ENCODE data around the gene GPRIN3. TPM values are rescaled to one million over a fixed set of nuclear protein-coding genes. Genes with fewer than 3 reads are reported as not detected.

Gene GPRIN3
- total and polyA plus RNA-seq, 2 of the 13 experiments (the other 11 are each of a cell fraction or from before 2014, with no cell fraction given) = not detected

DNA sequence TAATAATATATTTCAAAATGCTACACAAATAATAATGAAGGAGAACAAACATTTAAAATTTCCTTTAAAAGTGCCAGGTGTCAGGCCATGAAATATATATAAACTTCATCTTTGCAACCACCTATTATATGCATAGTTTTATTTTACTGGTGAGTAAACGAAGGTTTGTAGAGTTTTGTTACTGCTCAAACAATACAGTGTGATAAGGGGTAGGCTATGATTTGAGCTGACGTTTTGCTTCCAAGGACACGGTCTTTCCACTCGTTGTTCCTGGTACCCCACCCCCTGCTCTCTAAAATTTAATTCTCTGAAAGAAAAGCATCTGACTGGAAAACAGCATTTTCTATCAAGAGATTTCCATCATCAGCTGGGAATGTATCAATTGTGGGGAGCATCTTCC is 27.2 kb upstream of the GPRIN3 start (continued):
- TF ChIP-seq, protein P1, sequence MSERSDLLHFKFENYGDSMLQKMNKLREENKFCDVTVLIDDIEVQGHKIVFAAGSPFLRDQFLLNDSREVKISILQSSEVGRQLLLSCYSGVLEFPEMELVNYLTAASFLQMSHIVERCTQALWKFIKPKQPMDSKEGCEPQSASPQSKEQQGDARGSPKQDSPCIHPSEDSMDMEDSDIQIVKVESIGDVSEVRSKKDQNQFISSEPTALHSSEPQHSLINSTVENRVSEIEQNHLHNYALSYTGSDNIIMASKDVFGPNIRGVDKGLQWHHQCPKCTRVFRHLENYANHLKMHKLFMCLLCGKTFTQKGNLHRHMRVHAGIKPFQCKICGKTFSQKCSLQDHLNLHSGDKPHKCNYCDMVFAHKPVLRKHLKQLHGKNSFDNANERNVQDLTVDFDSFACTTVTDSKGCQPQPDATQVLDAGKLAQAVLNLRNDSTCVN (CRISPR knock-in tag; IDR thresholded peaks at IDR 0.05; ENCODE audit: borderline replicate concordance) = no peak
- TF ChIP-seq, protein P2, sequence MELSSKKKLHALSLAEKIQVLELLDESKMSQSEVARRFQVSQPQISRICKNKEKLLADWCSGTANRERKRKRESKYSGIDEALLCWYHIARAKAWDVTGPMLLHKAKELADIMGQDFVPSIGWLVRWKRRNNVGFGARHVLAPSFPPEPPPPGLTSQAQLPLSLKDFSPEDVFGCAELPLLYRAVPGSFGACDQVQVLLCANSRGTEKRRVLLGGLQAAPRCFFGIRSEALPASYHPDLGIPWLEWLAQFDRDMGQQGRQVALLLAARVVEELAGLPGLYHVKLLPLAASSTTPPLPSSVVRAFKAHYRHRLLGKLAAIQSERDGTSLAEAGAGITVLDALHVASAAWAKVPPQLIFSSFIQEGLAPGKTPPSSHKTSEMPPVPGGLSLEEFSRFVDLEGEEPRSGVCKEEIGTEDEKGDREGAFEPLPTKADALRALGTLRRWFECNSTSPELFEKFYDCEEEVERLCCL (CRISPR knock-in tag; IDR thresholded peaks at IDR 0.05; ENCODE audit: borderline replicate concordance) = no peak
- TF ChIP-seq CENPX (CRISPR knock-in tag; IDR thresholded peaks at IDR 0.05) = no peak
- no peak for TF ChIP-seq ASH2L (IDR thresholded peaks at IDR 0.05; ENCODE audit: insufficient read length, low read depth, low read length)
- TF ChIP-seq, protein P3, sequence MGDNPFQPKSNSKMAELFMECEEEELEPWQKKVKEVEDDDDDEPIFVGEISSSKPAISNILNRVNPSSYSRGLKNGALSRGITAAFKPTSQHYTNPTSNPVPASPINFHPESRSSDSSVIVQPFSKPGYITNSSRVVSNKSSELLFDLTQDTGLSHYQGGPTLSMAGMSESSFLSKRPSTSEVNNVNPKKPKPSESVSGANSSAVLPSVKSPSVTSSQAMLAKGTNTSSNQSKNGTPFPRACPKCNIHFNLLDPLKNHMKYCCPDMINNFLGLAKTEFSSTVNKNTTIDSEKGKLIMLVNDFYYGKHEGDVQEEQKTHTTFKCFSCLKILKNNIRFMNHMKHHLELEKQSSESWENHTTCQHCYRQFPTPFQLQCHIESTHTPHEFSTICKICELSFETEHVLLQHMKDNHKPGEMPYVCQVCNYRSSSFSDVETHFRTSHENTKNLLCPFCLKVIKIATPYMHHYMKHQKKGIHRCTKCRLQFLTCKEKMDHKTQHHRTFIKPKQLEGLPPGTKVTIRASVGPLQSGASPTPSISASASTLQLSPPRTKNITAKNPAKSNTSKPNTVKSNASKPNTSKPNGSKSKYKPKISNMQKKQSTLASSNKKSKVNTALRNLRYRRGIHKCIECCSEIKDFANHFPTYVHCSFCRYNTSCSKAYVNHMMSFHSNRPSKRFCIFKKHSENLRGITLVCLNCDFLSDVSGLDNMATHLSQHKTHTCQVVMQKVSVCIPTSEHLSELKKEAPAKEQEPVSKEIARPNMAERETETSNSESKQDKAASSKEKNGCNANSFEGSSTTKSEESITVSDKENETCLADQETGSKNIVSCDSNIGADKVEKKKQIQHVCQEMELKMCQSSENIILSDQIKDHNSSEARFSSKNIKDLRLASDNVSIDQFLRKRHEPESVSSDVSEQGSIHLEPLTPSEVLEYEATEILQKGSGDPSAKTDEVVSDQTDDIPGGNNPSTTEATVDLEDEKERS (CRISPR knock-in tag; IDR thresholded peaks at IDR 0.05) = no peak
- TF ChIP-seq, protein P4, sequence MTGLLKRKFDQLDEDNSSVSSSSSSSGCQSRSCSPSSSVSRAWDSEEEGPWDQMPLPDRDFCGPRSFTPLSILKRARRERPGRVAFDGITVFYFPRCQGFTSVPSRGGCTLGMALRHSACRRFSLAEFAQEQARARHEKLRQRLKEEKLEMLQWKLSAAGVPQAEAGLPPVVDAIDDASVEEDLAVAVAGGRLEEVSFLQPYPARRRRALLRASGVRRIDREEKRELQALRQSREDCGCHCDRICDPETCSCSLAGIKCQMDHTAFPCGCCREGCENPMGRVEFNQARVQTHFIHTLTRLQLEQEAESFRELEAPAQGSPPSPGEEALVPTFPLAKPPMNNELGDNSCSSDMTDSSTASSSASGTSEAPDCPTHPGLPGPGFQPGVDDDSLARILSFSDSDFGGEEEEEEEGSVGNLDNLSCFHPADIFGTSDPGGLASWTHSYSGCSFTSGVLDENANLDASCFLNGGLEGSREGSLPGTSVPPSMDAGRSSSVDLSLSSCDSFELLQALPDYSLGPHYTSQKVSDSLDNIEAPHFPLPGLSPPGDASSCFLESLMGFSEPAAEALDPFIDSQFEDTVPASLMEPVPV (CRISPR knock-in tag; IDR thresholded peaks at IDR 0.05) = no peak
- TF ChIP-seq, protein P5, sequence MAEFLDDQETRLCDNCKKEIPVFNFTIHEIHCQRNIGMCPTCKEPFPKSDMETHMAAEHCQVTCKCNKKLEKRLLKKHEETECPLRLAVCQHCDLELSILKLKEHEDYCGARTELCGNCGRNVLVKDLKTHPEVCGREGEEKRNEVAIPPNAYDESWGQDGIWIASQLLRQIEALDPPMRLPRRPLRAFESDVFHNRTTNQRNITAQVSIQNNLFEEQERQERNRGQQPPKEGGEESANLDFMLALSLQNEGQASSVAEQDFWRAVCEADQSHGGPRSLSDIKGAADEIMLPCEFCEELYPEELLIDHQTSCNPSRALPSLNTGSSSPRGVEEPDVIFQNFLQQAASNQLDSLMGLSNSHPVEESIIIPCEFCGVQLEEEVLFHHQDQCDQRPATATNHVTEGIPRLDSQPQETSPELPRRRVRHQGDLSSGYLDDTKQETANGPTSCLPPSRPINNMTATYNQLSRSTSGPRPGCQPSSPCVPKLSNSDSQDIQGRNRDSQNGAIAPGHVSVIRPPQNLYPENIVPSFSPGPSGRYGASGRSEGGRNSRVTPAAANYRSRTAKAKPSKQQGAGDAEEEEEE (CRISPR knock-in tag; IDR thresholded peaks at IDR 0.05; ENCODE audit: borderline replicate concordance) = no peak
- TF ChIP-seq ZNF3 (CRISPR knock-in tag; IDR thresholded peaks at IDR 0.05) = no peak
- no peak for TF ChIP-seq ZNF75D (CRISPR knock-in tag; IDR thresholded peaks at IDR 0.05; ENCODE audit: borderline replicate concordance)
- TF ChIP-seq ZNF766 (CRISPR knock-in tag; IDR thresholded peaks at IDR 0.05; ENCODE audit: borderline replicate concordance) = no peak
- no peak for TF ChIP-seq PHF20 (CRISPR knock-in tag; IDR thresholded peaks at IDR 0.05)
- TF ChIP-seq, protein P6, sequence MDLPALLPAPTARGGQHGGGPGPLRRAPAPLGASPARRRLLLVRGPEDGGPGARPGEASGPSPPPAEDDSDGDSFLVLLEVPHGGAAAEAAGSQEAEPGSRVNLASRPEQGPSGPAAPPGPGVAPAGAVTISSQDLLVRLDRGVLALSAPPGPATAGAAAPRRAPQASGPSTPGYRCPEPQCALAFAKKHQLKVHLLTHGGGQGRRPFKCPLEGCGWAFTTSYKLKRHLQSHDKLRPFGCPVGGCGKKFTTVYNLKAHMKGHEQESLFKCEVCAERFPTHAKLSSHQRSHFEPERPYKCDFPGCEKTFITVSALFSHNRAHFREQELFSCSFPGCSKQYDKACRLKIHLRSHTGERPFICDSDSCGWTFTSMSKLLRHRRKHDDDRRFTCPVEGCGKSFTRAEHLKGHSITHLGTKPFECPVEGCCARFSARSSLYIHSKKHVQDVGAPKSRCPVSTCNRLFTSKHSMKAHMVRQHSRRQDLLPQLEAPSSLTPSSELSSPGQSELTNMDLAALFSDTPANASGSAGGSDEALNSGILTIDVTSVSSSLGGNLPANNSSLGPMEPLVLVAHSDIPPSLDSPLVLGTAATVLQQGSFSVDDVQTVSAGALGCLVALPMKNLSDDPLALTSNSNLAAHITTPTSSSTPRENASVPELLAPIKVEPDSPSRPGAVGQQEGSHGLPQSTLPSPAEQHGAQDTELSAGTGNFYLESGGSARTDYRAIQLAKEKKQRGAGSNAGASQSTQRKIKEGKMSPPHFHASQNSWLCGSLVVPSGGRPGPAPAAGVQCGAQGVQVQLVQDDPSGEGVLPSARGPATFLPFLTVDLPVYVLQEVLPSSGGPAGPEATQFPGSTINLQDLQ (CRISPR knock-in tag; IDR thresholded peaks at IDR 0.05) = no peak

Data from HepG2 (cell line).